Natural killer cell (primary cell): ENCODE results near the gene AGTR1. TPM values are rescaled to one million over a fixed set of nuclear protein-coding genes. Genes with fewer than 3 reads are reported as not detected.

ENCODE experiments used
- ATAC-seq, 3 donors: fragments of 150-1000 bp in 2 of 3; fragments of 200-7000 bp in 1 of 3; cut with Tn5 transposase; 1 replicate in 1 of 3; 2 replicates in 2 of 3; pipeline ENCODE4 v1.10.0; 2021; ENCODE audit warnings: mild to moderate bottlenecking in 2 of 3, moderate library complexity in 2 of 3
- DNase-seq, 2 donors: peaks; one replicate each; pipeline versions ENCODE4 v3.0.0 to v3.0.0-alpha.2; 2013 to 2021; ENCODE audit warnings: mixed read lengths in 1 of 2
- H3K27ac ChIP-seq: one replicate; pipeline ENCODE4 v1.5.1; 2013; ENCODE audit warnings: mild to moderate bottlenecking, low read length
- H3K27me3 ChIP-seq: one replicate; pipeline ENCODE4 v1.6.1; 2013; ENCODE audit warnings: low read length; ENCODE audit not compliant: control insufficient read depth, insufficient read depth
- H3K36me3 ChIP-seq: one replicate; pipeline ENCODE4 v1.6.1; 2013; ENCODE audit warnings: low read length; ENCODE audit not compliant: control insufficient read depth, insufficient read depth
- H3K4me1 ChIP-seq: one replicate; pipeline ENCODE4 v1.6.1; 2013; ENCODE audit warnings: low read length; ENCODE audit not compliant: control insufficient read depth, insufficient read depth
- H3K4me3 ChIP-seq: one replicate; pipeline ENCODE4 v1.5.1; 2013; ENCODE audit warnings: low read length
- H3K9me3 ChIP-seq: one replicate; pipeline ENCODE4 v1.6.1; 2013; ENCODE audit warnings: low read length; ENCODE audit not compliant: control insufficient read depth, insufficient read depth
- H3K27ac Mint-ChIP-seq, 2 donors: one replicate each; pipeline ENCODE4 v1.8.0; 2022; ENCODE audit warnings: mild to moderate bottlenecking in 2 of 2, mixed read lengths in 2 of 2, moderate library complexity in 1 of 2
- H3K27me3 Mint-ChIP-seq, 2 donors: one replicate each; pipeline ENCODE4 v1.8.0; 2022; ENCODE audit warnings: low read depth in 2 of 2, mixed read lengths in 2 of 2
- H3K36me3 Mint-ChIP-seq: one replicate; pipeline ENCODE4 v1.8.0; 2022; ENCODE audit warnings: mixed read lengths
- H3K4me1 Mint-ChIP-seq, 2 donors: one replicate each; pipeline ENCODE4 v1.8.0; 2022; ENCODE audit warnings: mixed read lengths in 2 of 2
- H3K4me3 Mint-ChIP-seq: one replicate; pipeline ENCODE4 v1.8.0; 2022; ENCODE audit warnings: mild to moderate bottlenecking, moderate library complexity, mixed read lengths
- H3K9me3 Mint-ChIP-seq, 2 donors: one replicate each; pipeline ENCODE4 v1.8.0; 2022; ENCODE audit warnings: mixed read lengths in 2 of 2
- WGBS: methylation state at CpG from one replicate; pipeline ENCODE4 v1.1.7; 2013; ENCODE audit warnings: missing lambda C conversion rate; ENCODE audit not compliant: insufficient coverage; 5-methylcytosine and 5-hydroxymethylcytosine counted together
- intact Hi-C: fragments of 100-400 bp; cut with micrococcal nuclease; formaldehyde crosslinking; loops from one replicate; pipeline ENCODE4 v1.14.2; 2022
- total RNA-seq, 4 donors: library from RNA; stranded (reverse); fragments of 120-200 nt in 1 of 4; gene quantifications; one replicate each; pipeline versions ENCODE4 v1.2.3 to v1.2.4, GENCODE V29; 2013 to 2022
- TF ChIP-seq, protein P1 (sequence below): fragments of 200-600 bp; IDR thresholded peaks from one replicate; pipeline ENCODE4 v1.8.0; 2022; ENCODE audit warnings: antibody characterized with exemption

AGTR1 gene
- total RNA-seq, 3 donors from 2014 or later (not counting 1 experiment from before 2014, with no cell fraction given): not detected

DNA sequence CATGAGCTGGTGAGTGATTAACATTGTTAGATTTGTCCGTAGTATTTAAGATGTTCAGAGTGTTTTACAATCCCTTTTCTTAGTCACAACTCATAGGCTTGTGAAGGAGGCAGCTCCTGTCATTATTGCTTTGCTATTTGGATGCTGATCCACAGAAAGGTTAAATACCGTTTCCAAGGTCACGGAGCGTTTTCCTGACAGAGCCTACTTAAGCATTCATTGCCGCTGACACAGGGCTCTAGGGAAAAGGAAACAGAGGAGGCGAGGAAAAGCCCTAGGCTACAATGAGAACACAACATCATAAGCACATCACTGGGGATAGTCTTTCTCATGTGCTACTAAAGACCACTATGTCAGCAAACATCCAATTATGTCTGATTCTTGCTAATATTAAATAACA is 91.4 kb downstream of the AGTR1 start:
- no peaks in the 10 kb centered on the region for H3K4me1 Mint-ChIP-seq
- peaks cover 2% of the 10 kb centered on the region in 2 donors for H3K9me3 Mint-ChIP-seq
- TF ChIP-seq, protein P1, sequence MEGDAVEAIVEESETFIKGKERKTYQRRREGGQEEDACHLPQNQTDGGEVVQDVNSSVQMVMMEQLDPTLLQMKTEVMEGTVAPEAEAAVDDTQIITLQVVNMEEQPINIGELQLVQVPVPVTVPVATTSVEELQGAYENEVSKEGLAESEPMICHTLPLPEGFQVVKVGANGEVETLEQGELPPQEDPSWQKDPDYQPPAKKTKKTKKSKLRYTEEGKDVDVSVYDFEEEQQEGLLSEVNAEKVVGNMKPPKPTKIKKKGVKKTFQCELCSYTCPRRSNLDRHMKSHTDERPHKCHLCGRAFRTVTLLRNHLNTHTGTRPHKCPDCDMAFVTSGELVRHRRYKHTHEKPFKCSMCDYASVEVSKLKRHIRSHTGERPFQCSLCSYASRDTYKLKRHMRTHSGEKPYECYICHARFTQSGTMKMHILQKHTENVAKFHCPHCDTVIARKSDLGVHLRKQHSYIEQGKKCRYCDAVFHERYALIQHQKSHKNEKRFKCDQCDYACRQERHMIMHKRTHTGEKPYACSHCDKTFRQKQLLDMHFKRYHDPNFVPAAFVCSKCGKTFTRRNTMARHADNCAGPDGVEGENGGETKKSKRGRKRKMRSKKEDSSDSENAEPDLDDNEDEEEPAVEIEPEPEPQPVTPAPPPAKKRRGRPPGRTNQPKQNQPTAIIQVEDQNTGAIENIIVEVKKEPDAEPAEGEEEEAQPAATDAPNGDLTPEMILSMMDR: no peak
- Histone ChIP-seq H3K27me3 (no peaks in the 10 kb centered on the region), H3K4me1 (no peaks in the 10 kb centered on the region), H3K27ac (no peak overlapping the region), H3K9me3 (no peaks in the 10 kb centered on the region), H3K36me3 (no peaks in the 10 kb centered on the region), H3K4me3 (no peak overlapping the region)
- intact Hi-C loops: no loop called here
- peaks cover 0 to 3% of the 10 kb centered on the region in 2 donors for H3K27me3 Mint-ChIP-seq
- no peak overlapping the region for H3K27ac Mint-ChIP-seq
- no peak overlapping the region for H3K4me3 Mint-ChIP-seq
- no peak for ATAC-seq
- DNase-seq: no peak
- no peaks in the 10 kb centered on the region for H3K36me3 Mint-ChIP-seq
- 66% methylated on average over 5 of the region's 6 CpGs for WGBS

DNA sequence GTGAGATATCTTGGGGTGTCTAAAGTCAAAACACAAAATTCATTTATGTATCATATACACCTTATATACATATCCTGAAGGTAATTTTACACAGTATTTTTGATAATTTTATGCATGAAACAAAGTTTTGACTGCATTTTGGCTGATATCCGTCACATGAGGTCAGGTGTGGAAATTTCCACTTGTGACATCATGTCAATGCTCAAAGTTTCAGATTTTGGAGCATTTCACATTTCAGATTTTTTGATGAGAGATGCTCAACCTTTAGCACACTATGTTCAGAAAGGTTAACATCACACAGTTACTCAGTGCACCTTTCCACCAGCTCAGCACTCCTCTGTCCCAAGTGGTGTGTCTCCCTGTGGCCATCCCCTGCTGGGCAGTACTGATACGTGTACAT is 92.2 kb downstream of the AGTR1 start:
- WGBS: 75% methylated on average over 1 of the region's 2 CpGs
- Histone ChIP-seq H3K27me3 (no peaks in the 10 kb centered on the region), H3K9me3 (no peaks in the 10 kb centered on the region), H3K4me3 (no peak overlapping the region), H3K4me1 (no peaks in the 10 kb centered on the region), H3K36me3 (no peaks in the 10 kb centered on the region), H3K27ac (no peak overlapping the region)
- DNase-seq (no peak), ATAC-seq (no peak)
- TF ChIP-seq, protein P1: no peak
- no peak overlapping the region for H3K27ac Mint-ChIP-seq
- H3K9me3 Mint-ChIP-seq: peaks cover 2% of the 10 kb centered on the region in 2 donors
- peaks cover 0 to 3% of the 10 kb centered on the region in 2 donors for H3K27me3 Mint-ChIP-seq
- intact Hi-C loops: no loop called here
- no peak overlapping the region for H3K4me3 Mint-ChIP-seq
- no peaks in the 10 kb centered on the region for H3K4me1 Mint-ChIP-seq
- H3K36me3 Mint-ChIP-seq: no peaks in the 10 kb centered on the region

DNA sequence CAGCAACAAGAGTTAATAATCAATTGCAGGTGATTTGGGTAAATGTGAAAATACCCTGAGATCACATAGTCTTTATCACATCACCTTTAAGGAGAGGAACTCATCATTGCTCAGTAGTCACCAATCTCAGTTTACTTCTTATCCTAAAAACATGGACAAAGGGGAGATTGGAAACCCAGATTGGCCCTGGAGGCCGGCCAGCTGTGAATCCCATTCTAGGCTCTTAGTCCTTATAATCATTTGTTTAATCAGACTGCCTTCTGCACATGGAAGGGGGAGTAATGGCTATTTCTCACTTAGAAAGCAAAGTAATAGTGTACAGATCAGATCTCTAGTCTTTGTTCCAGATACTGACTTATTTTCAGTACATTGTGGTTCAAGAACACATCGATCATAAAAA is 92.7 kb downstream of the AGTR1 start:
- Histone ChIP-seq H3K9me3 (no peaks in the 10 kb centered on the region), H3K27ac (no peak overlapping the region), H3K36me3 (no peaks in the 10 kb centered on the region), H3K4me1 (no peaks in the 10 kb centered on the region), H3K27me3 (no peaks in the 10 kb centered on the region), H3K4me3 (no peak overlapping the region)
- DNase-seq (no peak), ATAC-seq (no peak)
- no peak overlapping the region for H3K27ac Mint-ChIP-seq
- TF ChIP-seq, protein P1: no peak
- H3K9me3 Mint-ChIP-seq: no peaks in the 10 kb centered on the region
- peaks cover 0 to under 1% of the 10 kb centered on the region in 2 donors for H3K27me3 Mint-ChIP-seq
- intact Hi-C loops: no loop called here
- no peaks in the 10 kb centered on the region for H3K4me1 Mint-ChIP-seq
- 93% methylated on average over 1 of the region's 2 CpGs for WGBS
- no peaks in the 10 kb centered on the region for H3K36me3 Mint-ChIP-seq
- H3K4me3 Mint-ChIP-seq: no peak overlapping the region
